NT2/D1 (cell line): ENCODE results near the gene SORL1.
"Not testable (repeated sequence)": the region's sequence is repeated elsewhere in the genome, so short reads cannot be mapped to it uniquely, and the experiment has no call there.

ENCODE experiments used
- SUZ12 ChIP-seq: IDR thresholded peaks from 2 replicates; pipeline ENCODE4 v1.6.1; 2011; ENCODE audit not compliant: insufficient read length, insufficient read depth; ENCODE audit errors: extremely low read depth
- YY1 ChIP-seq: IDR thresholded peaks from 2 replicates; pipeline ENCODE4 v1.6.1; 2011; ENCODE audit not compliant: insufficient read length, insufficient read depth
- ZNF274 ChIP-seq: IDR thresholded peaks from 2 replicates; pipeline ENCODE4 v1.6.1; 2011; ENCODE audit warnings: mild to moderate bottlenecking, low read depth, low read length

GRCh38 chr11:121506237-121506636 lies 54.1 kb downstream of the SORL1 start:
- TF ChIP-seq ZNF274, YY1, SUZ12: not testable (repeated sequence)
